GM19438 (cell line): ENCODE measurements around the gene KRT4.

ENCODE experiments used
- ATAC-seq: cut with Tn5 transposase; IDR thresholded peaks from one replicate; pipeline ENCODE4 v1.9.1; 2021; ENCODE audit warnings: low read depth; ENCODE audit not compliant: unreplicated experiment

KRT4 gene

GRCh38 chr12:52809166-52809565 is 4.8 kb downstream of the KRT4 start:
- ATAC-seq = no peak

GRCh38 chr12:52808573-52809160 is 5.2 kb downstream of the KRT4 start:
- ATAC-seq = no peak

GRCh38 chr12:52807544-52808470 is 6.1 kb downstream of the KRT4 start:
- no peak for ATAC-seq

- ATAC-seq = no peak
Observed at GRCh38 chr12:52806821-52807543, 6.9 kb downstream of the KRT4 start.

GRCh38 chr12:52806169-52806811 is 7.6 kb downstream of the KRT4 start:
- no peak for ATAC-seq

- ATAC-seq = no peak
Observed at GRCh38 chr12:52805739-52806138, 8.2 kb downstream of the KRT4 start.

GRCh38 chr12:52805000-52805399 is 8.9 kb downstream of the KRT4 start:
- ATAC-seq = no peak

GRCh38 chr12:52802442-52802841 is 11.5 kb downstream of the KRT4 start:
- ATAC-seq = no peak

- no peak for ATAC-seq
Observed at GRCh38 chr12:52801773-52802172, 12.1 kb downstream of the KRT4 start.

GRCh38 chr12:52800259-52800917 is 13.5 kb downstream of the KRT4 start:
- ATAC-seq = no peak

GRCh38 chr12:52799505-52800211 is 14.3 kb downstream of the KRT4 start:
- ATAC-seq = no peak

GRCh38 chr12:52798671-52799504 is 15.0 kb downstream of the KRT4 start:
- ATAC-seq = no peak

- no peak for ATAC-seq
Observed at GRCh38 chr12:52798003-52798670, 15.8 kb downstream of the KRT4 start.

GRCh38 chr12:52797529-52797894 is 16.4 kb downstream of the KRT4 start:
- no peak for ATAC-seq

- ATAC-seq = no peak
Observed at GRCh38 chr12:52796839-52797528, 16.9 kb downstream of the KRT4 start.

GRCh38 chr12:52796429-52796794 is 17.5 kb downstream of the KRT4 start:
- no peak for ATAC-seq

GRCh38 chr12:52795694-52796428 is 18.1 kb downstream of the KRT4 start, which contains the start of gene KRT3:
Gene KRT3, minus strand, starts transcription at chr12:52796117. Its CDS starts 75 bp downstream, at chr12:52796042.
- no peak for ATAC-seq
